Activated CD4-positive, alpha-beta memory T cell treated with anti-CD3 and anti-CD28 coated beads, Interleukin-2, amount 10 ng/mL, durations not matched to agents 7 days and 5 days (primary cell): ENCODE results near the gene DNAI7. TPM values are rescaled to one million over a fixed set of nuclear protein-coding genes. Genes with fewer than 3 reads are reported as not detected.

ENCODE experiments used
- CTCF ChIA-PET: fragments of 350-600 bp; sonication (Branson Sonifier 250); formaldehyde crosslinking; loops from one replicate; lab custom pipeline; 2021; ENCODE audit warnings: antibody characterized with exemption, inconsistent platforms; lab: Charles Lee
- POLR2A ChIA-PET: fragments of 350-600 bp; sonication (Branson Sonifier 250); formaldehyde crosslinking; loops from one replicate; lab custom pipeline; 2021; ENCODE audit warnings: antibody characterized with exemption; lab: Charles Lee
- DNase-seq: peaks from one replicate; pipeline ENCODE4 v3.0.0-alpha.2; 2020
- H3K27ac Mint-ChIP-seq: one replicate; pipeline ENCODE4 v1.8.0; 2021; ENCODE audit warnings: mild to moderate bottlenecking, mixed read lengths
- H3K27me3 Mint-ChIP-seq: one replicate; pipeline ENCODE4 v1.8.0; 2021; ENCODE audit warnings: mixed read lengths
- H3K36me3 Mint-ChIP-seq: one replicate; pipeline ENCODE4 v1.8.0; 2021; ENCODE audit warnings: low read depth, mixed read lengths
- H3K4me1 Mint-ChIP-seq: one replicate; pipeline ENCODE4 v1.8.0; 2021; ENCODE audit warnings: mixed read lengths
- H3K4me3 Mint-ChIP-seq: one replicate; pipeline ENCODE4 v1.8.0; 2021; ENCODE audit warnings: mild to moderate bottlenecking, mixed read lengths
- H3K9me3 Mint-ChIP-seq: one replicate; pipeline ENCODE4 v1.8.0; 2021; ENCODE audit warnings: mixed read lengths
- total RNA-seq, 2 experiments: library from RNA; stranded (reverse); gene quantifications; one replicate each; pipeline ENCODE4 v1.2.3, GENCODE V29; 2021

Gene DNAI7
- total RNA-seq, 2 experiments from 2014 or later: not detected

GRCh38 chr12:25121110-25121509 lies 73.8 kb downstream of the DNAI7 start:
- ChIA-PET CTCF (interaction anchor here (1.0 kb wide), 1 partner anchor 34 kb away, joined by 4 read pairs; no protein-coding TSS in a partner anchor), POLR2A (no interaction called here)

GRCh38 chr12:25119020-25119419 lies 75.9 kb downstream of the DNAI7 start:
- Mint-ChIP-seq H3K27ac (no peak overlapping the region), H3K27me3 (no peaks in the 10 kb centered on the region), H3K9me3 (no peaks in the 10 kb centered on the region), H3K36me3 (no peaks in the 10 kb centered on the region), H3K4me3 (no peak overlapping the region), H3K4me1 (no peaks in the 10 kb centered on the region)
- POLR2A ChIA-PET: no interaction called here
- no peak for DNase-seq
- CTCF ChIA-PET: no interaction called here

More at GRCh38 chr12:25121110-25121509, 73.8 kb downstream of the DNAI7 start:
- H3K9me3 Mint-ChIP-seq: no peaks in the 10 kb centered on the region
- H3K27ac Mint-ChIP-seq: no peak overlapping the region
- no peaks in the 10 kb centered on the region for H3K27me3 Mint-ChIP-seq
- no peaks in the 10 kb centered on the region for H3K4me1 Mint-ChIP-seq
- no peak overlapping the region for H3K4me3 Mint-ChIP-seq
- no peak for DNase-seq
- no peaks in the 10 kb centered on the region for H3K36me3 Mint-ChIP-seq

GRCh38 chr12:25115677-25116076 lies 79.3 kb downstream of the DNAI7 start:
- H3K4me1 Mint-ChIP-seq: no peaks in the 10 kb centered on the region
- H3K36me3 Mint-ChIP-seq: no peaks in the 10 kb centered on the region
- H3K27ac Mint-ChIP-seq: no peak overlapping the region
- no peaks in the 10 kb centered on the region for H3K27me3 Mint-ChIP-seq
- CTCF ChIA-PET: no interaction called here
- no peaks in the 10 kb centered on the region for H3K9me3 Mint-ChIP-seq
- no peak overlapping the region for H3K4me3 Mint-ChIP-seq
- POLR2A ChIA-PET: no interaction called here
- no peak for DNase-seq

GRCh38 chr12:25113651-25114050 lies 81.3 kb downstream of the DNAI7 start:
- Mint-ChIP-seq H3K36me3 (peaks cover 8% of the 10 kb centered on the region), H3K4me3 (no peak overlapping the region), H3K9me3 (no peaks in the 10 kb centered on the region), H3K4me1 (no peaks in the 10 kb centered on the region), H3K27ac (no peak overlapping the region), H3K27me3 (no peaks in the 10 kb centered on the region)
- no peak for DNase-seq
- ChIA-PET POLR2A (no interaction called here), CTCF (no interaction called here)

- DNase-seq: no peak
- peaks cover 16% of the 10 kb centered on the region for H3K36me3 Mint-ChIP-seq
- H3K27me3 Mint-ChIP-seq: no peaks in the 10 kb centered on the region
- H3K4me1 Mint-ChIP-seq: peaks cover 8% of the 10 kb centered on the region
- POLR2A ChIA-PET: no interaction called here
- CTCF ChIA-PET: no interaction called here
- H3K27ac Mint-ChIP-seq: no peak overlapping the region
- H3K9me3 Mint-ChIP-seq: no peaks in the 10 kb centered on the region
- no peak overlapping the region for H3K4me3 Mint-ChIP-seq
These were observed 84.7 kb downstream of the DNAI7 start for GRCh38 chr12:25110260-25110659.

GRCh38 chr12:25107920-25108319 lies 87.0 kb downstream of the DNAI7 start:
- ChIA-PET CTCF (interaction anchor here (1.3 kb wide), 1 partner anchor 21 kb away, joined by 3 read pairs; no protein-coding TSS in a partner anchor), POLR2A (interaction anchor here (1.6 kb wide), 1 partner anchor 55 kb away, joined by 7 read pairs; a partner anchor contains a TSS)
- Mint-ChIP-seq H3K4me1 (peaks cover 8% of the 10 kb centered on the region), H3K27ac (no peak overlapping the region), H3K9me3 (no peaks in the 10 kb centered on the region), H3K27me3 (no peaks in the 10 kb centered on the region), H3K36me3 (peaks cover 16% of the 10 kb centered on the region), H3K4me3 (no peak overlapping the region)
- DNase-seq: no peak

GRCh38 chr12:25106818-25107217 lies 88.1 kb downstream of the DNAI7 start:
- Mint-ChIP-seq H3K27me3 (no peaks in the 10 kb centered on the region), H3K9me3 (no peaks in the 10 kb centered on the region), H3K4me1 (peaks cover 8% of the 10 kb centered on the region), H3K4me3 (no peak overlapping the region), H3K27ac (no peak overlapping the region), H3K36me3 (peaks cover 21% of the 10 kb centered on the region)
- ChIA-PET CTCF (no interaction called here), POLR2A (no interaction called here)
- no peak for DNase-seq

- peaks cover 15% of the 10 kb centered on the region for H3K36me3 Mint-ChIP-seq
- CTCF ChIA-PET: no interaction called here
- POLR2A ChIA-PET: no interaction called here
- peaks cover 3% of the 10 kb centered on the region for H3K4me1 Mint-ChIP-seq
- no peak overlapping the region for H3K4me3 Mint-ChIP-seq
- H3K27ac Mint-ChIP-seq: no peak overlapping the region
- H3K9me3 Mint-ChIP-seq: no peaks in the 10 kb centered on the region
- DNase-seq: no peak
- H3K27me3 Mint-ChIP-seq: no peaks in the 10 kb centered on the region
These were observed 92.6 kb downstream of the DNAI7 start for GRCh38 chr12:25102402-25102801.

GRCh38 chr12:25101092-25101445 lies 93.9 kb downstream of the DNAI7 start:
- no peak overlapping the region for H3K4me3 Mint-ChIP-seq
- H3K27ac Mint-ChIP-seq: no peak overlapping the region
- H3K4me1 Mint-ChIP-seq: peaks cover 3% of the 10 kb centered on the region
- no peaks in the 10 kb centered on the region for H3K27me3 Mint-ChIP-seq
- no peak for DNase-seq
- H3K9me3 Mint-ChIP-seq: no peaks in the 10 kb centered on the region
- H3K36me3 Mint-ChIP-seq: peaks cover 17% of the 10 kb centered on the region
- ChIA-PET CTCF (no interaction called here), POLR2A (no interaction called here)

GRCh38 chr12:25100194-25101091 lies 94.5 kb downstream of the DNAI7 start:
- CTCF ChIA-PET: no interaction called here

GRCh38 chr12:25099010-25099409 lies 96.0 kb downstream of the DNAI7 start:
- Mint-ChIP-seq H3K4me3 (no peak overlapping the region), H3K4me1 (peaks cover 3% of the 10 kb centered on the region), H3K27me3 (no peaks in the 10 kb centered on the region), H3K9me3 (no peaks in the 10 kb centered on the region), H3K36me3 (peaks cover 23% of the 10 kb centered on the region), H3K27ac (no peak overlapping the region)
- ChIA-PET CTCF (no interaction called here), POLR2A (no interaction called here)
- no peak for DNase-seq

More at GRCh38 chr12:25100194-25101091, 94.5 kb downstream of the DNAI7 start:
- Mint-ChIP-seq H3K4me3 (no peak overlapping the region), H3K4me1 (peaks cover 3% of the 10 kb centered on the region), H3K9me3 (no peaks in the 10 kb centered on the region), H3K27me3 (no peaks in the 10 kb centered on the region), H3K27ac (no peak overlapping the region), H3K36me3 (peaks cover 17% of the 10 kb centered on the region)
- POLR2A ChIA-PET: no interaction called here
- DNase-seq: no peak

GRCh38 chr12:25089738-25090137 lies 105.2 kb downstream of the DNAI7 start:
- peaks cover 41% of the 10 kb centered on the region for H3K36me3 Mint-ChIP-seq
- H3K27me3 Mint-ChIP-seq: no peaks in the 10 kb centered on the region
- ChIA-PET POLR2A (interaction anchor here (0.7 kb wide), 1 partner anchor 37 kb away, joined by 3 read pairs; a partner anchor contains a TSS), CTCF (no interaction called here)
- H3K4me3 Mint-ChIP-seq: no peak overlapping the region
- H3K4me1 Mint-ChIP-seq: peaks cover 10% of the 10 kb centered on the region
- no peak for DNase-seq
- H3K9me3 Mint-ChIP-seq: no peaks in the 10 kb centered on the region
- H3K27ac Mint-ChIP-seq: no peak overlapping the region

- H3K9me3 Mint-ChIP-seq: no peaks in the 10 kb centered on the region
- no peak overlapping the region for H3K4me3 Mint-ChIP-seq
- DNase-seq: no peak
- H3K27ac Mint-ChIP-seq: no peak overlapping the region
- H3K36me3 Mint-ChIP-seq: peaks cover 34% of the 10 kb centered on the region
- POLR2A ChIA-PET: no interaction called here
- CTCF ChIA-PET: no interaction called here
- H3K4me1 Mint-ChIP-seq: peaks cover 10% of the 10 kb centered on the region
- H3K27me3 Mint-ChIP-seq: no peaks in the 10 kb centered on the region
These were observed 107.4 kb downstream of the DNAI7 start for GRCh38 chr12:25087596-25087995.

GRCh38 chr12:25084816-25085215 lies 110.1 kb downstream of the DNAI7 start:
- Mint-ChIP-seq H3K27ac (no peak overlapping the region), H3K27me3 (no peaks in the 10 kb centered on the region), H3K4me1 (peaks cover 6% of the 10 kb centered on the region), H3K36me3 (peaks cover 23% of the 10 kb centered on the region), H3K4me3 (no peak overlapping the region), H3K9me3 (no peaks in the 10 kb centered on the region)
- ChIA-PET POLR2A (no interaction called here), CTCF (no interaction called here)
- no peak for DNase-seq
